Measurements from ENCODE around the gene HLA-E.
"Not testable (repeated sequence)": the region's sequence is repeated elsewhere in the genome, so short reads cannot be mapped to it uniquely, and the experiment has no call there.

Gene HLA-E

GRCh38 chr6:30508890-30509736, 19.8 kb downstream of the HLA-E start:
- peak; percentile 39 for DNase-seq

- DNase-seq = no peak
These were observed 21.3 kb downstream of the HLA-E start for GRCh38 chr6:30510419-30511168.

- no peak for DNase-seq
These were observed 21.8 kb downstream of the HLA-E start for GRCh38 chr6:30511169-30511546.

- no peak for DNase-seq
These were observed 24.1 kb downstream of the HLA-E start for GRCh38 chr6:30513451-30513850.

- DNase-seq = no peak
These were observed 25.8 kb downstream of the HLA-E start for GRCh38 chr6:30515106-30515505.

- DNase-seq = peak; percentile 87
These were observed 26.8 kb downstream of the HLA-E start for GRCh38 chr6:30515944-30516753.

GRCh38 chr6:30516754-30517076, 27.4 kb downstream of the HLA-E start:
- not testable (repeated sequence) for DNase-seq

- not testable (repeated sequence) for DNase-seq
These were observed 28.6 kb downstream of the HLA-E start for GRCh38 chr6:30517767-30518504.

GRCh38 chr6:30518505-30519145, 29.3 kb downstream of the HLA-E start:
- not testable (repeated sequence) for DNase-seq

- DNase-seq = no peak
These were observed 31.2 kb downstream of the HLA-E start for GRCh38 chr6:30520522-30520921.

- DNase-seq = not testable (repeated sequence)
These were observed 31.8 kb downstream of the HLA-E start for GRCh38 chr6:30521082-30521481.

- DNase-seq = not testable (repeated sequence)
These were observed 32.6 kb downstream of the HLA-E start for GRCh38 chr6:30521952-30522351.

GRCh38 chr6:30526444-30526843, 37.1 kb downstream of the HLA-E start:
- not testable (repeated sequence) for DNase-seq

- DNase-seq = not testable (repeated sequence)
These were observed 40.1 kb downstream of the HLA-E start for GRCh38 chr6:30529349-30529875.

- DNase-seq = no peak
These were observed 40.7 kb downstream of the HLA-E start for GRCh38 chr6:30530014-30530413.

- no peak for DNase-seq
These were observed 44.4 kb downstream of the HLA-E start for GRCh38 chr6:30533460-30534294.

- no peak for DNase-seq
These were observed 48.6 kb downstream of the HLA-E start for GRCh38 chr6:30537931-30538330.

- DNase-seq = peak; percentile 75
These were observed 52.5 kb downstream of the HLA-E start for GRCh38 chr6:30541515-30542403.

- DNase-seq = peak; percentile 42
These were observed 53.1 kb downstream of the HLA-E start for GRCh38 chr6:30542404-30542725.

- no peak for DNase-seq
These were observed 53.6 kb downstream of the HLA-E start for GRCh38 chr6:30542915-30543314.

Measured in effector CD4-positive, alpha-beta T cell (primary cell).